Skin of body (tissue), 2 donors: ENCODE results near the gene ACADVL. TPM values are rescaled to one million over a fixed set of nuclear protein-coding genes. Genes with fewer than 3 reads are reported as not detected.
A peak's percentile ranks its signal among the peaks of the same experiment; 100 is the strongest.

Source experiments
- DNase-seq: peaks from one replicate; lab custom pipeline; 2025; lab: John Stamatoyannopoulos, UW
- total RNA-seq: library from RNA; depleted of rRNA; stranded (reverse); fragments of >200 nt; gene quantifications from one replicate; pipeline ENCODE4 v1.2.3, GENCODE V29; 2014

The ACADVL gene
- total RNA-seq, 1 donor from 2014 or later: 261 TPM

GRCh38 chr17:7250695-7251627 lies 31.2 kb downstream of the ACADVL start:
- DNase-seq: no peak

- DNase-seq: peak; percentile 100
Observed at GRCh38 chr17:7251661-7252175, 32.0 kb downstream of the ACADVL start, which contains the start of gene CTDNEP1. CTDNEP1 (minus strand) TSS chr17:7251734; CDS start chr17:7251296, 438 bp downstream.

DNA sequence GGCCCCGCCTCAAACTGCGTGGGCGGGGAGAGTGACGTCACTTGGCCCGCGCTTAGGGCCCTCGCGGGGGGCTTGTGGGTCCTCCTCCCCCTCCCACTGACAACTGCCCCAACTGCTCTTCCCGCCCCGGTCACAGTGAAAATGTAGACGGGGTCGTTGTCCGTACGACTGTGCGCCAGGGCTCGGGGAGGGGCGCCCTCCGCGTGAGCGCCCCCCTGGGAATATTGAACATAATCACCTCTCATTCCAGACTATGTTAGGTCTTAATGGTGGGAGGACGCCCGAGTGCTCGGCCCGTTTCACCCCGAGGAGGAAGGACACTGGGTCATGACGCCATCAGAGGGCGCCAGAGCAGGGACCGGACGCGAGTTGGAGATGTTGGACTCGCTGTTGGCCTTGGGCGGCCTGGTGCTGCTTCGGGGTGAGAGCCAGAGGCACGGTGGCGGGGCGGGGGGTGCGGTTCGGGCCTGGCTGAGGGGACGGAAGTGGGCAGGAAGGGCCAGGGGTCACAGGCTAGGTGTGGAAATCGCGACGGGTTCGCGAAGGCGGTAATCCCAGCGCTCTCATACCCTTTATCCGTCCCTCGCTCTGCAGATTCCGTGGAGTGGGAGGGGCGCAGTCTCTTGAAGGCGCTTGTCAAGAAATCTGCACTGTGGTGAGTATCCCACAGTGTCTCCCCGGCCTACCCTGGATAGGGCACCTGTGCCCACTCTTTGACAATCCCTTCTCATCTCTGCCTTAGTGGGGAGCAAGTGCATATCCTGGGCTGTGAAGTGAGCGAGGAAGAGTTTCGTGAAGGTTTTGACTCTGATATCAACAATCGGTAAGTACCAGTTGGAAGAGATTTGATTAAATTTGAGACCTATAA lies 32.7 kb downstream of the ACADVL start, which contains the start of gene ELP5:
Gene ELP5 (plus strand): TSS at position 40 of the 868 bp plus-strand sequence. CDS start 336 bp downstream, at position 376.
- DNase-seq: peak; percentile 94

GRCh38 chr17:7253082-7253481 lies 33.3 kb downstream of the ACADVL start:
- no peak for DNase-seq

DNA sequence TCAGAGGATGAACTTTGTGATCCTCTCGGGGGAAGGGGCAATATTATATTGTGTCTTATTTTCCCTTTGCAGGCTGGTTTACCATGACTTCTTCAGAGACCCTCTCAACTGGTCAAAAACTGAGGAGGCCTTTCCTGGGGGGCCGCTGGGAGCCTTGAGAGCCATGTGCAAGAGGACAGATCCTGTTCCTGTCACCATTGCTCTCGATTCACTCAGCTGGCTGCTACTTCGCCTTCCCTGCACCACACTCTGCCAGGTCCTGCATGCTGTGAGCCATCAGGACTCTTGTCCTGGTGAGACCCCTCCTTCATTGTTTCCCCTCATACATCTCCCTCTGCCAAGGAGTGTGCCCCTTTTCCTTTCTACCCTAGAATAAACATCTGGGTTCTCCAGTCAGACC lies 34.8 kb downstream of the ACADVL start:
- no peak for DNase-seq

- DNase-seq: no peak
Observed at GRCh38 chr17:7256766-7257456, 37.2 kb downstream of the ACADVL start.

DNA sequence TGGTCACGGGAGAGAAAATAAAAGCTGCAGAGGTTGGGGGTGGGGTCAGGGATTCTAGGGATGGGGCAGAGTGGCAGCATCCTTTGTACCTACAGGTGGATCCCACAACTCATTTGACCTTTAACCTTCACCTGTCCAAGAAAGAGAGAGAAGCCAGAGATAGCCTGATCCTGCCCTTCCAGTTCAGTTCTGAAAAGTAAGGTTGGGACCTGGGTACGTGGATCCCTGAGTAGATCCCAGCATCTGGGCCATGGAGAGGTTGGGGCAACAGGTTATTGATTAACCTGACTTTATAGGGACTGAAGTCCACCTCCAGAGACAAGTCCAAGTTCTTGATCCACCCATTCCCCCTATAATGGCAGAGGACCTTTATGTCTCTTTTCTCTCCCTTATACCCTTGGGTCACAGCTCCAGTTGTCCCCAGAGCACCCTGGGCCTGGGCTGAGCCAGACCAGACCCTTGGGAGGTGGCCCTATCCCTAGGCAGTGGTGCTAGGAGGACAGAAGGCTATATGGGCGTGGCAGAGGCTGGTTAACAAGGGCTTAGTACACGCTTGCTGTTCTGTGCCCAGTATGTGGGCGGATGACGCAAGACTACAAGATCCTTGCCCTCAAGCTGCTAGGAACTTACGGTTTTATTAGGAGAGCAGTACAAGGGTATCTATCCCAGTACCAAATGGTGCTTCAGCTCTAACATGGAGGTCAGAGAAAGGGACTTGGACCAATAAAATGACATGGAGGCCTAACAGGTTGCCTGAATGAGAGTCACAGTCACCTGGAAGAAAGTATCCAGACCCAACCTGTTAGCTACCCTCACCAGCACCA lies 39.2 kb downstream of the ACADVL start:
- no peak for DNase-seq

GRCh38 chr17:7259555-7259889 lies 39.8 kb downstream of the ACADVL start:
- DNase-seq: no peak

DNA sequence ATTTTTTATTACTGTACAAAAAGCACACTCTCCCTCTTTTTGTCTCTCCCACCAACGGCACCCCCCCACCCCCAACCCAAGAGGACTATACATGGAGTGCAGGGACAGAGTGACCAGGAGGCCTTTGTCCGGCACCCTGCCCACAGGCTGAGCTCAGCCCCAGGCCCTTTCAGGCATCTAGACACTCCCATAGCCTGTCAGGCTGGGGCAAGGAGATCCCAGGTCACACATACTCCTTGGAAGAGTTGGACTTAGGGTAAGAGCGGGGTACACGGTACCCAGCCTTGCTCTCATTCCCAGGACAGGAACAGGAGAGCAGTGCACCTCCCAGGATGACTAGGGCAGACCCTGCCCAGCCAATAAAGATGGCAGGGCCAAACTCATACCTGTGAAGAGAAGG lies 40.4 kb downstream of the ACADVL start:
- no peak for DNase-seq

DNA sequence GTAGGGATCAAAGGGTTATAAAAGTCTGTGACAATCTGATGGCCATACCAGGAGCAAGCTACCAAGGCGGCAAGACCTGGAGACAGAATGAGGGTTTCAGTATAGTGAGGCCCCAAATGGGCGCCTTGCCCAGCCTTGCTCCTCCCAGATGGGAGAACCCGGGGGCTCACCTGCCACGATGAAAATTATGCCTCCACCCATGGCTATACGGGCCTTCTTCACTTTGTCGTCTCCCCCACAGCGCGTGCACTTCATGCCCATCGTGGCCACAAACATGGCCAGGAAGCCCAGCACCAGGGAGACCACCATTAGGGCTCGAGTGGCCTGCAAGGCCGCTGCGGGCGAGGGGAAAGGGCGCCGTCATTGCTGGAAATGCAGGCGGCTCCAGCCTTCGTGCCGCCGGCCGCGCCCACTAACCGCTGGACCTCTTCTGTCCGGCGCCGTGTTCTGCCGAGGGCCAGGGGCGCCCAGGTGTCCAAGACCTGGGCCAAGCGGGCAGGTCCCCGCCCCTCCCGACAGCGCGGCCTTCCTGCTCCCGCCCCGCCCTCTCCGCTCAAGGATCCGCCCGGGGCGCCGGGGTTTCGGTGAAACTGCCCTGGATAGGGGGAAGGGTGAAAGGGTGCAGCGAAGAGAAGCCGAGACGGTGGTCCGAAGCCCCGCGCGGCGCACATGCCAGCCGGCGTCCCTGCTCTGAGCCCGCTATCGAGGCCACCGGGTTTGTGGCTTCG lies 41.1 kb downstream of the ACADVL start:
- DNase-seq: no peak

GRCh38 chr17:7261379-7262191 lies 41.8 kb downstream of the ACADVL start:
- DNase-seq: no peak

- no peak for DNase-seq
Observed at GRCh38 chr17:7262192-7262934, 42.6 kb downstream of the ACADVL start, which contains the start of gene CLDN7. CLDN7 (minus strand) TSS chr17:7262478; CDS start chr17:7262043, 435 bp downstream.

- no peak for DNase-seq
Observed at GRCh38 chr17:7262935-7263800, 43.4 kb downstream of the ACADVL start.

DNA sequence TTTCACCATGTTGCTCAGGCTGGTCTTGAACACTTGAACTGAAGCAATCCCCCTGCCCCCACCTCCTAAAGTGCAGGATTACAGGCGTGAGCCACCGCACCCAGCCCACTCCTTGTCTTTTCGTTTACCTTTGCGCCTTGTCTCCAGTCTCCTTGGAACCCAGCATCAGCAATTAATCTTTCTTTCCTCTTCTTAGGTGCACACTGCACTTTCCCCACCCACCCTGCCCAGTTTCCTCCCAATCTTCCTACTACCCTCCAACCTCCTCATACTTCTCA lies 44.0 kb downstream of the ACADVL start:
- DNase-seq: no peak

DNA sequence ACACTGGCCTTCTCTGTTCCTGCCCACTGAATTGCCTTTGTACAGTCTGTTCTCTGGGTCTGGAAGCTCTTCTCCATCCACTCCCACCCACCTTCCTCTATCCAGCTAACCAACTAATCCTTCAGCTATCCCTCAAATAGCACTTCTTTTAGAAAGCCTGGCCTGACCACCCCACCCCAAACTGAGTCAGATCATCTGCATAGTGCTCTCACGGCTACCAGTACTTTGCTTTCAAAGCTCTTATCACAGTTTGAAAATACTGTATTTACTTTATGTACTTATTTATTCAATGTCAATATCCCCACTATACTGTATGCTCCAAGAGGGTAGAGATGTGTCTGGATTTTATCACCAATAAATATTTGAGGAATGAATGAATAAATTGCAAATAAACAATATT lies 47.0 kb downstream of the ACADVL start:
- DNase-seq: no peak
